Measurements from ENCODE around the gene LRP1.

GRCh38 chr12:57110104-57111030 is 17.9 kb upstream of the LRP1 start:
- TF ChIP-seq CTCF (IDR thresholded peaks at IDR 0.05; ENCODE audit: low read depth, low read length, poor library complexity, severe bottlenecking) = peak; percentile 35
- no peak for TF ChIP-seq EZH2phosphoT487 (IDR thresholded peaks at IDR 0.05; ENCODE audit: borderline replicate concordance, low read length)

Measured in DOHH2 (cell line).